ENCODE data around the gene NCAPG. TPM values are rescaled to one million over a fixed set of nuclear protein-coding genes. Genes with fewer than 3 reads are reported as not detected.
"Not testable (repeated sequence)": the region's sequence is repeated elsewhere in the genome, so short reads cannot be mapped to it uniquely, and the experiment has no call there.

Gene NCAPG
- total RNA-seq, 1 experiment from 2014 or later: 99.9 TPM

DNA sequence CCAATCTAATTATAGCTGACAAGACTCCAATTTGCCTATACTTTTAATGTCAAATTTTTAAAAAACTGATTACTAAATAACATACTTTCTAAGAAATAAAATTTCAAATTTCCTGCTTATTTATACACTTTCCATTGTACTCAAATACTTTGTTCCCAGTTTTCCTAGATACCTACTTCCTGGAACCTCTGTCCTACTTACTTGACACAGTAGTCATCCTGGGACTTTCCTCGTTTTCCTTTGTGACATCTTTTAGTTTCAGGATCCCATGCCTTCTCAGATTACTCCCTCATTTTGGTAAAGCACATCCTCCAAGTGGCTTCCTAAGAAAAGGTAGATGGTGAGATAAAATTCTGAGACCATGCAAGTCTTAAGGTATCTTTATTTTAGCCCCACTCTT lies 16.0 kb upstream of the NCAPG start:
- DNase-seq (ENCODE audit: low read depth): no peak

DNA sequence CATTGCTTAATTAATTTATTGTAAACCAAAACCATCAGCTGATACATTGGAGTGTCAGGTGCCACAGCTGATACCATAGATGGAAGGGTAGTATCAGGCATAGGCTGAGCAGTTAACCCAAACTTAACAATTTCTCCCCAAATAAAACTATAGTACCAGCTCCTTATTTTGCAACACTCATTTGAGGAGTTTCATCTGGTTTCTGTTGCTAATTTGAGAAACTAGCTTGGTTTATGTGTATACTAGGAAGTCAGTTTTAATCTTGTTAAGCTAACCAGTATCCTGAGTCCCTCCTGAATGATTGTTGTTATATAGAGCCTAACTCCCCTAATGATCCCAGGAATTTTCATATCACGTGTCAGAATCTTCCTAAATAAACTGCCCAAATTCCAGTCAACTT lies 13.0 kb upstream of the NCAPG start:
- DNase-seq (ENCODE audit: low read depth): no peak

DNA sequence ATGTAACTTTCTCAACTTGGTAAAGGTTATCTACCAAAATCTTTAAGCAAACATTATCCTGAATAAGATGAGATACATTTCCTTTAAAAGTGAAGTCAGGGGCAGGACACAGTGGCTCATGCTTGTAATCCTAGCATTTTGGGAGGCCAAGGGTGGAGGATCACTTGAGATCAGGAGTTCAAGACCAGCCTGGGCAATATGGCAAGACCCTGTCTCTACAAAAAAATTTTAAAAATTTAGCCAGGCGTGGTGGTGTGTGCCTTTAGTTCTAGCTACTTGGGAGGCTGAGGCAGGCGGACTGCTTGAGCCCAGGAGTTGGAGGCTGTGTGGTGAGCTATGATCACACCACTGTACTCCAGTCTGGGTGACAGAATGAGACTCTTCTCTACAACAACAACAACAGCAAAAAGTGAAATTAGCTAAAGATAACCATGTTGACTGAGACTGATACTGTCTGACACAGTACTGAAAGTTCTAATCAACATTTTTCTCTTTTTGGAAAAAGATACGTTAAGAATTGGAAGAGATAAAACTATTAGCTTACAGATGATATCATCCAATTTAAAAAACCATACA lies 5.1 kb upstream of the NCAPG start:
- no peak for DNase-seq (ENCODE audit: low read depth)

DNA sequence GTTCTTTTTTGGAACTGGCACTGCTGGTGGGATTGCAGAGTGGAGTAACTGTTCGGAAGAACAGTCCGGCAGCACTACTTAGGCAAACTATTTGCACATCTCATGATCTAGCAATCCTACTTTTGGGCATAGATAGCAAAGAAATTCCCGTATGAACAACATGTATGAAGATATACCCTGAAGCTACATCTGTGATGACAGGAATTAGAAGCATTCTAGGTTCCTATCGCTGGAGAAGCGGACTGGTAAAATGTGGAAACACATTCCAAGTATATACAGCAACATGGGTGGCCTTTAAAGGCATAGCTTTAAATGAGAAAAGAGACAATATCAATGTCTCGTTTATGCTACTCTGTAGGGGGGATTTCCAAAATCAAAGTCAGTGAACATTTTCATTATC lies 3.3 kb upstream of the NCAPG start:
- no peak for DNase-seq (ENCODE audit: low read depth)

DNA sequence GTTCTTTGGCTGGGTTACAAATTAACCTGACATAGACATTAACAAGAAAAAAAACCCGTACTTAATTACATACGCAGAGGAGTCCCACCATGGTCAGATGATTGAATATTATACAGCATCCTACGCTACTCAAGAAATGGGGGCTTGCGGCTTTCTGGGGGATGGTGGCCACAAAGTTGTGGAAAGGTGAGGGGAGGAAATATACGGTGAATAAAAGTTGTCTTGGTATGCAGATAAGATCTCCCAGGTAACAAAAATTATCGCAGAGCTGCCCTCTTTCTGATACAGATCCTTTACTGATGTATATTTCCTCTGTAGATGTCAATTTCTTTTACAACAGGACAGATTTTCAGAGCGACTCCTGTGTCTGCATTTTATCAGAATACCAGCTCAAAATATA lies 1.1 kb upstream of the NCAPG start:
- no peak for DNase-seq (ENCODE audit: low read depth)

DNA sequence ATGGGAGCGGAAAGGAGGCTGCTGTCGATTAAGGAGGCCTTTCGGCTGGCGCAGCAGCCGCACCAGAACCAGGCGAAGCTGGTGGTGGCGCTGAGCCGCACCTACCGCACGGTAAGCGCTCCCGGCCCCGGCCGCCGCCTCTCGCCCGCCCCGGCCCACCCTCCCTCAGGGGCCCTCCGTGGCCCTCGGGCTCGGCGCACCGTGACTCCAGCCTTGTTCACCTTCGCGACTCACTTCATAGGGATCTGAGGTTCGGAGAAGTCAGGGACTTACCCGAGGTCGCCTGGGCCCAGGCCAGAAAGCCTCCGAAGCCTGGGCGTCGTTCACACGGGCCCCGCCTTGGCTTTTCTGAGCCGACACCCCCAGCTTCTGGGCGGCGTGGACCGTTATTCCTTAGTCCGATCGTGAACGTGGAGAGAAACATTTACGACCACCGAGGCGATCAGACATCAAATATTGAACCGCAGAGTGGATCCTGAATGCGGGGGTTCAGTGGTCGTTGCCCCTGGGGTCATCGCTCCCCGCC lies 362 bp downstream of the NCAPG start:
- no peak for DNase-seq (ENCODE audit: low read depth)

- DNase-seq (ENCODE audit: low read depth): no peak
Measured at GRCh38 chr4:17812125-17812524, 1.3 kb downstream of the NCAPG start.

DNA sequence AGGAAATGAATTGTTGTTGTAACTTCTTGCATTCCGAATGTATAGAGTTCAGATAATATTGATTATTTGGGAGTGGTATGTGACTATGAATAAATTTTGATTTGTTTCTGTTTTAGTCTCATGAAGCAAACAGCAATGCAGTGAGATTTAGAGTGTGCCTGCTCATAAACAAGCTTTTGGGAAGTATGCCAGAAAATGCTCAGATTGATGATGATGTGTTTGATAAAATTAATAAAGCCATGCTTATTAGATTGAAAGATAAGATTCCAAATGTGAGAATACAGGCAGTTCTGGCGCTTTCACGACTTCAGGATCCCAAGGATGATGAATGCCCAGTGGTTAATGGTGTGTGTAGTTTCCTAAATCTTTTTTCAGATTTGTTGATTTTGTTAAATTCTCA lies 2.0 kb downstream of the NCAPG start:
- DNase-seq (ENCODE audit: low read depth): no peak

DNA sequence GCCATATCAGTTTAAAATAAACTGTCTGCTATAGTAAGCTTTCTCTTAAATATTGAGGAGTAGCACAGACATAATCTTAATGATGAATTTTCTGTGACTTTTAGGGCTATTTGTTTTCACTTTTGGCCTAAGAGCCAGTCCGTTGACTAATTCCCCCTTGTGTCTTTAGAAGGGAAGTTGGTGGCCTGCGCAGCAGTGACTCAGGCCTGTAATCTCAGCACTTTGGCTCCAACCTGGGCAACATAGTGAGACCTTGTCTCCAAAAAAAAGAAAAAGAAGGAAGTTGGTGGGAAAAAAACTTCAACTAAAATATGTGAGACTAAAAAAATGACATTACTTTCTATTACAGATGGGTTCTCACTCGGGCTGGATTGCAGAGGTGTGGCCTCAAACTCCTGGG lies 3.4 kb downstream of the NCAPG start:
- peak; percentile 66 for DNase-seq (ENCODE audit: low read depth)

DNA sequence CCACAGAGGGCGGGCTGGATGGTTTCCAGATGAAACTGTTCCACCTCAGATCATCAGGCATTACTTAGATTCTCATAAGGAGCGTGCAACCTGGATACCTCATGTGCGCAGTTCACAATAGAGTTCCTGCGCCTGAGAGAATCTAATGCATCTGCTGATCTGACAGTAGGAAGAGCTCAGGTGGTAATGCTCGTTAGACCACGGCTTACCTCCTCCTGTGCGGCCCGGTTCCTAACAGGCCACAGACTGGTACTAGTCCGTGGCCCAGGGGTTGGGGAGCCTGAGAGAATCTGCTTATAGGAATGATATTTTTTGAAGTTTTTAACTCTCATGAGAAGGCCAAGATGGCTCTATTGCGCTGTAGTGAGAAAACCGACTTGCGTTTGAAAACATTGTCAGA lies 5.4 kb downstream of the NCAPG start:
- DNase-seq (ENCODE audit: low read depth): no peak

GRCh38 chr4:17817027-17817426 lies 6.2 kb downstream of the NCAPG start:
- no peak for DNase-seq (ENCODE audit: low read depth)

DNA sequence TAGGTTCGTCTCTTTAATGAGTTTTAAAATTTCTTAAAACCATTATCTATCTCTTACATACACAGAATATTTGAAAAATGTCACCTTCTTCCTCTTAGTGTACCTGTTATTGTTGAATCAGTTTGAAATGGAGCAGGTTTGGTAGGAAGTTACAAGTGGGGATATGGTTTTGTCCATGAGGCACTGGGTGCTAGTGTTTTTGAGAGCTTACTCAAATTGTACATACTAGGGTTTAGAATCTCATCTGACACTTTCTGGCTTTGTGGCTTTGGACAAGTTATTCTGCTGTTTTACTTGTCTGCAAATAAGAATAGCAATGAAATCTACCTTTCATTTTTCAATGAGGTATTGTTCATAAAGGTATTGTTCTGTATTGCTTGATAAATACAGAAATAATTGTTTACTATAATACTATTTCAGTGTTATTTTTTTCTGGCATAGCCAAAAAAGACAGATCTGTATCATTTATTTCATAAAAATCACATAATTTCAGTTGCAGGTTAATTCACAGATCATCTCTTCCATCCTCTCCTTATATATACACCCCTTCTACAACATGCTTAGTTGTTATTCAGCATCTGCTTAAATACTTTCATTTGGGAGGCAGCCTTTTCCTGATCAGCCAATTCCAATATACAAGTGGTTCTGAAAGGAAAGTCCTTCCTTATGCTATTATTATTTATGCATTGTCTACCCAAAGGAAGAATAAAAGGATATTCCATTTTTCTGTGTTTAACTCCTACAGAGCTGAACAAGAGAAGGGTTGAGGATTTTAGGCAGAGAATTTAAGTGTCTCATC lies 13.3 kb downstream of the NCAPG start:
- no peak for DNase-seq (ENCODE audit: low read depth)

GRCh38 chr4:17846266-17846665 lies 35.5 kb downstream of the NCAPG start:
- DNase-seq (ENCODE audit: low read depth): no peak

- not testable (repeated sequence) for DNase-seq (ENCODE audit: low read depth)
Measured at GRCh38 chr4:17850295-17850694, 39.5 kb downstream of the NCAPG start.

DNA sequence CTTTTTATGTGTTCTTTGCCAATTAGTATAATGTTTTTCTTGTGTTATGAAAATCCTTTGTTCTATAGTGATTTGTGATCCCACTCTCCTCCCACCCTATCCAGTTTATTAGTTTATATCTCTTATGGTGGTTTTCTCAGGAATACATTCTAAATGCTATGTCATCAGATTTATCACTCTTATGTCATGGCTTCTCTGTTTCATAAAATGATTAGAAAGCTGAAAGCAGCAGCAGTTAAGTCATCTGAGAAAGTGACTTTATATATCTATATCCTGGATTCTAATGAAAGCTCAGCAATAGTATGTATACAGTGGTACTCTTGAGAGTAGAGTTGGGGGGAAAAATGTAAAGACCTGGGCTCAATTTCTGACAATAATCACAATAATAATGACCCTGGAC lies 41.2 kb downstream of the NCAPG start:
- no peak for DNase-seq (ENCODE audit: low read depth)

GRCh38 chr4:17854036-17854435 lies 43.3 kb downstream of the NCAPG start:
- DNase-seq (ENCODE audit: low read depth): no peak

DNA sequence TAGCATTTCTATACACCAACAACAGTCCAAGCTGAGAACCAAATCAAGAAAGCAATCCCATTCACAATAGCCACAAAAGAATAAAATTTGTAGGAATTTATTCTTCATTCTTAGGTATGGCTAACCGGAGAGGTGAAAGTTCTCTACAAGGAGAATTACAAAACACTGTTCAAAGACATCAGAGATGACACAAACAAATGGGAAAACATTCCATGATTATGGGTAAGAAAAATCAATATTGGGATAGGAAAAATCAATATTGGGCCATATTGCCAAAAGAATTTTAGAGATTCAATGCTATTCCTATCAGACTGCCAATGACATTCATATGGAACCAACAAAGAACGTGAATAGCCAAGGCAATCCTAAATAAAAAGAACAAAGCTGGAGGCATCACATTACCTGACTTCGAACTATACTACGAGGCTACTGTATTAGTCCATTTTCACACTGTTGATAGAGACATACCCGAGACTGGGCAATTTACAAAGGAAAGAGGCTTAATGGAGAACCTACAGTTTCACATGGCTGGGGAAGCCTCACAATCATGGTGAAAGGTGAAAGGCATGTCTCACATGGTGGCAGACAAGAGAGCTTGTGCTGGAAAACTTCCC lies 49.1 kb downstream of the NCAPG start:
- DNase-seq (ENCODE audit: low read depth): no peak

GRCh38 chr4:17861906-17862305 lies 51.1 kb downstream of the NCAPG start:
- DNase-seq (ENCODE audit: low read depth): not testable (repeated sequence)

DNA sequence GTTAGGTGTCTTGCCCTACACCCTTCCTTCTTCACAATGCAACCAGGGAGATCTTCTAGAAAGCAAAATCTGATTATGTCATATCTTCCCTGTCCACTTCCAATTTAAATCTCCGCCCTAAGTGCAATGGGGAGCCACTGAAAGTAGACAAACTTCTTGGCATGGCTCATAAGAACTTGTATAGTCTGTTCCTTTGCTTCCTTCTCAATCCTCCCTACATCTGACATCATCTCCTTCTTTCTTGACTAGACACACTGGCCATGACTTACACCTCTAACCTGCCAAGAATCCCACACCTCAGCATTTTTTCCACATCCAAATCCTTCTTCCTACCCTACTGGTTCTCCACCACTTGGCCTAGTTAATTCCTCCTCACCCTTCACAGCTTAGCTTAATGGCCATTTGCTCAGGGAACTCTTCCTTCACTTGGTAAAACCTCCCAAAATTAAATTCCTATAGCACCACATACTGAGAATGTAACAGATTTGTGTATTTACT lies 55.1 kb downstream of the NCAPG start:
- no peak for DNase-seq (ENCODE audit: low read depth)

GRCh38 chr4:17866810-17867209 lies 56.0 kb downstream of the NCAPG start:
- DNase-seq (ENCODE audit: low read depth): no peak

GRCh38 chr4:17867276-17867675 lies 56.5 kb downstream of the NCAPG start:
- no peak for DNase-seq (ENCODE audit: low read depth)

- no peak for DNase-seq (ENCODE audit: low read depth)
Measured at GRCh38 chr4:17869327-17869726, 58.5 kb downstream of the NCAPG start.
